WTC11 (cell line): ENCODE results near the gene WBP2. TPM values are rescaled to one million over a fixed set of nuclear protein-coding genes. Genes with fewer than 3 reads are reported as not detected.
A peak's percentile ranks its signal among the peaks of the same experiment; 100 is the strongest.

Source experiments
- ATF1 ChIP-seq: sonication (generic); formaldehyde crosslinking; IDR thresholded peaks from 2 replicates; pipeline ENCODE4 v1.8.1; 2023; ENCODE audit warnings: mild to moderate bottlenecking, moderate library complexity, missing genetic modification reagents
- CREB1 ChIP-seq: sonication (generic); formaldehyde crosslinking; IDR thresholded peaks from 2 replicates; pipeline ENCODE4 v1.8.0; 2023; ENCODE audit warnings: mild to moderate bottlenecking, missing genetic modification reagents
- CREM ChIP-seq: sonication (generic); formaldehyde crosslinking; IDR thresholded peaks from 2 replicates; pipeline ENCODE4 v1.8.1; 2022; ENCODE audit warnings: mild to moderate bottlenecking, missing genetic modification reagents, moderate library complexity
- CTCF ChIP-seq: fragments of 200-600 bp; IDR thresholded peaks from 2 replicates; pipeline ENCODE4 v1.8.0; 2022; ENCODE audit warnings: antibody characterized with exemption
- E2F1 ChIP-seq: sonication (generic); formaldehyde crosslinking; IDR thresholded peaks from 2 replicates; pipeline ENCODE4 v1.8.0; 2022; ENCODE audit warnings: mild to moderate bottlenecking, missing genetic modification reagents
- E2F4 ChIP-seq: sonication (generic); formaldehyde crosslinking; IDR thresholded peaks from 2 replicates; pipeline ENCODE4 v1.8.1; 2022; ENCODE audit warnings: low read depth, mild to moderate bottlenecking, moderate library complexity, missing genetic modification reagents, borderline replicate concordance
- ESRRA ChIP-seq: sonication (generic); formaldehyde crosslinking; IDR thresholded peaks from 2 replicates; pipeline ENCODE4 v1.8.1; 2022; ENCODE audit warnings: mild to moderate bottlenecking, missing genetic modification reagents, borderline replicate concordance
- GABPB1 ChIP-seq: sonication (generic); formaldehyde crosslinking; IDR thresholded peaks from 2 replicates; pipeline ENCODE4 v1.8.1; 2023; ENCODE audit warnings: mild to moderate bottlenecking, missing genetic modification reagents
- GTF2I ChIP-seq: fragments of 250-450 bp; sonication (Bioruptor Pico); conservative IDR thresholded peaks from 2 replicates; pipeline ENCODE4 v1.4.0; 2021; ENCODE audit warnings: mild to moderate bottlenecking
- IRF2 ChIP-seq: sonication (generic); formaldehyde crosslinking; IDR thresholded peaks from 2 replicates; pipeline ENCODE4 v1.8.0; 2022; ENCODE audit warnings: low read depth, missing genetic modification reagents, borderline replicate concordance
- MAX ChIP-seq: sonication (generic); formaldehyde crosslinking; IDR thresholded peaks from 2 replicates; pipeline ENCODE4 v1.8.0; 2022; ENCODE audit warnings: mild to moderate bottlenecking, missing genetic modification reagents
- MYBL2 ChIP-seq: sonication (generic); formaldehyde crosslinking; IDR thresholded peaks from 2 replicates; pipeline ENCODE4 v1.8.1; 2023; ENCODE audit warnings: mild to moderate bottlenecking, moderate library complexity, missing genetic modification reagents
- NR3C1 ChIP-seq: sonication (generic); formaldehyde crosslinking; conservative IDR thresholded peaks from 2 replicates; pipeline ENCODE4 v1.8.1; 2023; ENCODE audit warnings: low read depth, mild to moderate bottlenecking, missing genetic modification reagents
- PRRX2 ChIP-seq: fragments of 250-450 bp; sonication (Bioruptor Pico); IDR thresholded peaks from 2 replicates; pipeline ENCODE4 v1.8.0; 2021; ENCODE audit warnings: mild to moderate bottlenecking
- RELA ChIP-seq: sonication (generic); formaldehyde crosslinking; IDR thresholded peaks from 2 replicates; pipeline ENCODE4 v1.8.1; 2022; ENCODE audit warnings: missing genetic modification reagents, mild to moderate bottlenecking, borderline replicate concordance
- SOX15 ChIP-seq: fragments of 250-450 bp; sonication (Bioruptor Pico); IDR thresholded peaks from 2 replicates; pipeline ENCODE4 v1.9.0; 2021; ENCODE audit warnings: mild to moderate bottlenecking
- STAT6 ChIP-seq: sonication (generic); formaldehyde crosslinking; conservative IDR thresholded peaks from 2 replicates; pipeline ENCODE4 v1.8.1; 2023; ENCODE audit warnings: mild to moderate bottlenecking, low read depth, missing genetic modification reagents, moderate library complexity
- USF2 ChIP-seq: sonication (generic); formaldehyde crosslinking; IDR thresholded peaks from 2 replicates; pipeline ENCODE4 v1.8.1; 2023; ENCODE audit warnings: mild to moderate bottlenecking, missing genetic modification reagents, moderate library complexity
- ZBTB21 ChIP-seq: sonication (generic); formaldehyde crosslinking; IDR thresholded peaks from 2 replicates; pipeline ENCODE4 v1.8.1; 2023; ENCODE audit warnings: mild to moderate bottlenecking, missing genetic modification reagents, borderline replicate concordance
- ZMAT4 ChIP-seq: fragments of 250-450 bp; sonication (Bioruptor Pico); IDR thresholded peaks from 2 replicates; pipeline ENCODE4 v1.9.0; 2021; ENCODE audit warnings: mild to moderate bottlenecking
- ZNF263 ChIP-seq: sonication (generic); formaldehyde crosslinking; IDR thresholded peaks from 2 replicates; pipeline ENCODE4 v1.8.1; 2022; ENCODE audit warnings: low read depth, mild to moderate bottlenecking, moderate library complexity, missing genetic modification reagents
- ZNF416 ChIP-seq: fragments of 250-450 bp; sonication (Bioruptor Pico); IDR thresholded peaks from 2 replicates; pipeline ENCODE4 v1.9.0; 2021; ENCODE audit warnings: mild to moderate bottlenecking, inconsistent platforms
- ZNF423 ChIP-seq: fragments of 250-450 bp; sonication (Bioruptor Pico); IDR thresholded peaks from 2 replicates; pipeline ENCODE4 v2.1.2; 2022; ENCODE audit warnings: mild to moderate bottlenecking, moderate library complexity
- ZNF512 ChIP-seq: sonication (generic); formaldehyde crosslinking; IDR thresholded peaks from 2 replicates; pipeline ENCODE4 v1.8.1; 2022; ENCODE audit warnings: missing genetic modification reagents, borderline replicate concordance
- ZNF532 ChIP-seq: fragments of 250-450 bp; sonication (Bioruptor Pico); IDR thresholded peaks from 2 replicates; pipeline ENCODE4 v1.9.0; 2021; ENCODE audit warnings: mild to moderate bottlenecking, borderline replicate concordance
- total RNA-seq: library from RNA; stranded (reverse); gene quantifications from 3 replicates; pipeline ENCODE4 v1.2.3, GENCODE V29; 2021

Gene WBP2
- total RNA-seq, 1 experiment from 2014 or later, result 68.8 TPM

GRCh38 chr17:75855310-75856061 lies at the start of gene WBP2 (continued):
- no peak for TF ChIP-seq E2F4
- TF ChIP-seq ZNF423, result no peak
- no peak for TF ChIP-seq SOX15
- TF ChIP-seq ATF1 (CRISPR knock-in tag), result no peak
- TF ChIP-seq ZBTB21 (CRISPR knock-in tag), result no peak
- TF ChIP-seq RELA (CRISPR knock-in tag), result 0 out of 2 replicates have a peak, but pooled peaks have one; percentile 50
- no peak for TF ChIP-seq GTF2I
- TF ChIP-seq CREM (CRISPR knock-in tag), result peak; percentile 47
- no peak for TF ChIP-seq CREB1 (CRISPR knock-in tag)
- no peak for TF ChIP-seq CTCF
- TF ChIP-seq PRRX2 (CRISPR knock-in tag), result no peak
- no peak for TF ChIP-seq E2F1
- no peak for TF ChIP-seq ESRRA (CRISPR knock-in tag)
- TF ChIP-seq MAX, result no peak; the same call in 1 of the 2 replicates
- no peak for TF ChIP-seq ZNF416 (CRISPR knock-in tag)
- peak; percentile 96 for TF ChIP-seq USF2 (CRISPR knock-in tag)
- no peak for TF ChIP-seq ZNF263 (CRISPR knock-in tag)
- TF ChIP-seq GABPB1 (CRISPR knock-in tag), result no peak
- TF ChIP-seq IRF2 (CRISPR knock-in tag), result no peak
- peak; percentile 86; the same call in 1 of the 2 replicates for TF ChIP-seq MYBL2 (CRISPR knock-in tag)
- no peak for TF ChIP-seq ZNF512 (CRISPR knock-in tag)
- TF ChIP-seq ZMAT4, result no peak
- no peak for TF ChIP-seq STAT6 (CRISPR knock-in tag)
- no peak for TF ChIP-seq NR3C1 (CRISPR knock-in tag)
- no peak for TF ChIP-seq ZNF532 (CRISPR knock-in tag)
